ENCODE results near the gene AADACL4. TPM values are rescaled to one million over a fixed set of nuclear protein-coding genes. Genes with fewer than 3 reads are reported as not detected.

AADACL4 gene
- total and polyA plus RNA-seq, 2 experiments from 2014 or later, result not detected

GRCh38 chr1:12602659-12603024 is 41.2 kb upstream of the AADACL4 start:
- 0 out of 2 replicates have a peak overlapping the region, but pooled peaks have one; percentile 48 for H3K4me2 ChIP-seq
- H3K27ac ChIP-seq (ENCODE audit: low read depth), result no peak overlapping the region
- H3K79me2 ChIP-seq (replicated peaks; ENCODE audit: insufficient read depth), result peaks cover 57% of the 10 kb centered on the region
- H3F3A ChIP-seq (replicated peaks; ENCODE audit: low read depth), result 0 out of 2 replicates have a peak, but pooled peaks cover 4% of the 10 kb centered on the region
- no peak overlapping the region for H3K4me3 ChIP-seq
- peaks cover 16% of the 10 kb centered on the region for H3K36me3 Mint-ChIP-seq (ENCODE audit: low read depth)
- H3K27ac Mint-ChIP-seq, result no peak overlapping the region
- peaks cover 42% of the 10 kb centered on the region for H3K4me1 ChIP-seq (ENCODE audit: insufficient read depth)
- peaks cover 11% of the 10 kb centered on the region for H3K27me3 Mint-ChIP-seq (ENCODE audit: insufficient read depth, low read depth, poor library complexity)
- no peak overlapping the region for H2AFZ ChIP-seq
- ATAC-seq (no peak), DNase-seq (ENCODE audit: low spot score) (no peak)
- no peak overlapping the region for H3K4me3 Mint-ChIP-seq
- H4K20me1 ChIP-seq (replicated peaks; ENCODE audit: insufficient read depth), result peaks cover 4% of the 10 kb centered on the region; the same call in 1 of the 2 replicates
- H3K4me1 Mint-ChIP-seq, result peaks cover 43% of the 10 kb centered on the region
- H3K9me3 Mint-ChIP-seq, result no peaks in the 10 kb centered on the region
- no peaks in the 10 kb centered on the region for H3K36me3 ChIP-seq (ENCODE audit: insufficient read depth)
- H3K9me2 ChIP-seq (ENCODE audit: insufficient read depth), result no peaks in the 10 kb centered on the region
- no peaks in the 10 kb centered on the region for H3K27me3 ChIP-seq (ENCODE audit: insufficient read depth)
- TF ChIP-seq POLR2AphosphoS5 (IDR thresholded peaks at IDR 0.05; ENCODE audit: low read depth) (no peak), CREB1 (CRISPR knock-in tag; IDR thresholded peaks at IDR 0.05; ENCODE audit: low read depth) (no peak), REST (IDR thresholded peaks at IDR 0.05; ENCODE audit: unreplicated experiment) (no peak), ZNF462 (CRISPR knock-in tag; IDR thresholded peaks at IDR 0.05) (no peak), JUNB (IDR thresholded peaks at IDR 0.05; ENCODE audit: unreplicated experiment) (no peak), ZNF331 (CRISPR knock-in tag; IDR thresholded peaks at IDR 0.05; ENCODE audit: low read depth) (no peak), ETS1 (IDR thresholded peaks at IDR 0.05) (no peak), ZNF114 (CRISPR knock-in tag; IDR thresholded peaks at IDR 0.05) (no peak), CTCF (conservative IDR thresholded peaks at IDR 0.05; ENCODE audit: low read depth in 2 of 2) (no peak), STAT1 (IDR thresholded peaks at IDR 0.05; ENCODE audit: unreplicated experiment) (no peak), EZH2 (IDR thresholded peaks at IDR 0.05; ENCODE audit: low read depth, unreplicated experiment) (no peak), EZH2phosphoT487 (IDR thresholded peaks at IDR 0.05; ENCODE audit: unreplicated experiment) (no peak), NANOG (IDR thresholded peaks at IDR 0.05; ENCODE audit: borderline replicate concordance) (no peak)

All from GM23338 (cell line).